HG03342 (cell line): ENCODE measurements around the gene UFD1.
A peak's percentile ranks its signal among the peaks of the same experiment; 100 is the strongest.

Experiments
- ATAC-seq: cut with Tn5 transposase; IDR thresholded peaks from one replicate; pipeline ENCODE4 v1.9.1; 2021; ENCODE audit warnings: mild to moderate bottlenecking, moderate library complexity; ENCODE audit not compliant: unreplicated experiment

The UFD1 gene

DNA sequence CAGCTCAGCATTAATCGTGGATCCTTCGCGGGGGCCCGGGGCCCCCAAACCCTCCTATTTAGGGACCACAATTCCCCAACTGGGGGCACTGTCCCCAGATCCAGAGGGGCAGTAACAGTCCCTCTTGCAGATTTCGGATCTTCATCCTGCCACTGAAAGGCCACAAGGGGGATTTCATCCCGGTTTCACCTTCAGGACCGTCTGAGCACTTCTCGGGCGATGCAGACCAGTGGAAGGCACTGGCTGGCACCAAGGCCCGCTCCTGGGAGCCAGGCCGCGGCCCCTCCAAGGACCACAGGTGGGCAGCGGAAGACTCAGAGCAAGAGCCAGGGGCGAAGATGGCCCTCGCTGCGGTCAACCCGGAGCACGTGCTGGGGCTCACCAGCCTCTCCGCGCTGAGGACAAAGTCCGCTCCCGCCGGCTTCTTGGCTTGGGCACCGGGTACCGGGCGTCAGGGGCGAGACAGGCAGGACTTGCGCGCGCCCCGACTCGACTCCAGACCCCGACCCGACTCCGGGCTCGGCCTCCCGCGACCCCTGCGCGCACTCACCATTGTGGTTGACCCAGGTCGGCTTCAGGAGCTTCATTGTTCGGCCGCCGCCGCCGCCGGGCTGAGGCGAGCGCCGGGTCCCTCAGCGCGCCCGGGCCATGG is 48.0 kb downstream of the UFD1 start:
- ATAC-seq: peak; percentile 5

DNA sequence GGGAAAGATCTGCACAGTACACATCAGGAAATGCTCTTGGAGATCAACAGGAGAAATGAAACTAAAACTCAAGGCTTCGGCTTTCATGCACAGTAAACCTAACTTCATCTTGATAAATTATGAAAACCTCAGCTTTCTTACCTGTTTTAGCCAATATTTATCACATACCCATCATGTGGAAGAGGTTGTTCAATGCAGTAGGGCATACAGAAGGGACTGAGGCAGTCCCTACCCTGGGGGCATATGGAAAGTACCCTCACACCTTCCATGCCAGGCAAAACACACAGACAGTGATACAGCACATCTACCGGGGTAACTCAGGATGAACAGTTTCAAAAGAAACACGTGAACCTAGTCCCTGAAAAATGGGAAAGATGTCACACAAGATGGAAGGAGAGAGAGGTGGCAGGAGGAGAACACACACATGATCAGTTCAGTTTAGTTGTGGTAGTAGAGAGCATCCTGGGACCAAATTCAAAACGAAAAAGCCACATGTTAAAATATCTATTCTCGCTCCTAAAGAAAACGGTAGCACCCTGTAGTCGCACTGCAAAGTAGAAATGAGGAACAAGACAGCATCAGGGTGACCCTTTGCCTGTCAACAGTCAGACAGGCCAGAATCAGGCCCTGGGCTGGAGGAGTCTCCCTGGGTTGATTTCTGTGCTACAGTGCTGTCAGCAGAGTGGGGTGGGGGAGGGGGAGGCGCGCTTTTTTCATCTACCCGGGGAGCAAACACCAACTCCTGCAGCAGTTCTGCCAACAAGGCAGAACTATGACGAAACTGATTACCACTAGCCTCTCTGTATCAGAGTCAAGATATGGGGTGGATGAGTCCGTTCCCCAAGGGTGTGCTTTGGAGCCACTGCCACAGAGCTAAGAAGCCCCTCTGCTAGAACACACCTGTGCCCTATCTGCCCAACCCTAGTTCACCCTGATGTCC is 48.8 kb downstream of the UFD1 start:
- ATAC-seq: no peak

DNA sequence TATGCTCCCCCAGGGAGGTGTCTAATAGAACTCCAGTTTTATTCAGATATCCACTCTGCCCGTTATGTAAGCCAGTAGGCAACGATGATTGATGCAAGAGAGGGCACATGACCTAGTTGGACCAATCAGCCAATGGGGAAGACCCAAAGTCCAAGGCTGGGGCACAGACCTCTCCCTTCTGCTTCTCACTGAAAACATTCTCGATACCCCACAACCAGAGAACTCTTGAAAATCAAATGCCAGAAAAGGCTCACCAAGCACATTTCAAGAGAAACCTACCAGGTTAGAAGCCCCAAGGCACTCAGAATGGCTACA is 54.9 kb downstream of the UFD1 start:
- no peak for ATAC-seq

DNA sequence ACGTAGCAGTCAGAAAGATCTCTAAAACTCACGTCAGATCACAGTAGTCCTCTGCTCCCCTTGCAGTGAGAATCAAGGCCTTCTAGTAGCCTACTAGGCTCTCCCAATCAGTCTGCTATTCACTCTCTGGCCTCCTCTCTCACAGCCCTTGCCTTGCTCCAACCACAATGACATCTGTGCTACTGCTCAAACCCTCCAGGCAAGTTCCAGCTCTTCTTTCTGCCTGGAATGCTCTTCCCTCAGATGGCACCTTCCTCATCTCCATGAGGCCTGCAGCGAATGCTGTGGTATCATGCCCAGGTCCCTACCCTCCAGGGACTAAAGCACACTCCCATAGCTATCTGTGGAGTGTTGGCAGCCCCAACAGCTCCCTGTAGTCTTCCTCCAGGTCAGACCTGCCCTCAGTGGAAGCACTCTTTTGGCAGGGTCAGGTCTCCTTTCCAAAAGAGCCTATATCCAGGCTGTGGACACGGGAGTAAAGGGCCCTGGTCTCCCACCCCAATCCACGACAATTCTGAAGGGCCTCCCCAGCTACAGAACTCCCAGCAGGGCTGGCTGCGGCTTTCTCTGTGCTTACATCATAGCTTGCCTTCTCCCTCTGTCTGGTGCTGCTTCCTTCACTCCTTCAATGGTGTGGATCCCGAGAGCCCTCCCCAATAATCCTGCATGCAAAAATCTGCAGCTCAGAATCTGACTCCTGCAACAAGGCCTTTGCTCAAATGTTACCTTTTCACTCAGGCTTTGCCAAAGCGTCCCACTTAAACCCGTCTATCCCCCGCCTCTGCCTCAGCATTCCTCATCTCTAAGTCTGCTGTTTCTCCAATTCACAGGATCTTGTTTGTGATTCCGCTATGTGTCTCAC is 56.3 kb downstream of the UFD1 start:
- no peak for ATAC-seq

DNA sequence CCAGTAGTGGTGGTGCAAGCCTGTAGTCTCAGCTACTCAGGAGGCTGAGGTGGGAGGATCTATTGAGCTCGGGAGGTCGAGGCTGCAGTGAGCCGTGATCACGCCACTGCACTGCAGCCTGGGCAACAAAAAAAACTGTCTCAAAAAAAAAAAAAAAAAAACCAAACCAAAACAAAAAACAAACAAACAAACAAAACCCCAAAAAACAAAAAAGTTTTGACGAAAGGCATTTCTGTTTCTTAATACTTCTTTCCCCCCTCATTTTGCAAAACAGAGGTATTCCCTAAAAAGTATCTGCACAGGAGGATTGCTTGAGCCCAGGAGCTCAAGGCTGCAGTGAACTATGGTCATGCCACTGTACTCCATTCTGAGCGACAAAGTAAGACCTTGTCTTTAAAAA is 58.7 kb downstream of the UFD1 start:
- ATAC-seq: no peak

DNA sequence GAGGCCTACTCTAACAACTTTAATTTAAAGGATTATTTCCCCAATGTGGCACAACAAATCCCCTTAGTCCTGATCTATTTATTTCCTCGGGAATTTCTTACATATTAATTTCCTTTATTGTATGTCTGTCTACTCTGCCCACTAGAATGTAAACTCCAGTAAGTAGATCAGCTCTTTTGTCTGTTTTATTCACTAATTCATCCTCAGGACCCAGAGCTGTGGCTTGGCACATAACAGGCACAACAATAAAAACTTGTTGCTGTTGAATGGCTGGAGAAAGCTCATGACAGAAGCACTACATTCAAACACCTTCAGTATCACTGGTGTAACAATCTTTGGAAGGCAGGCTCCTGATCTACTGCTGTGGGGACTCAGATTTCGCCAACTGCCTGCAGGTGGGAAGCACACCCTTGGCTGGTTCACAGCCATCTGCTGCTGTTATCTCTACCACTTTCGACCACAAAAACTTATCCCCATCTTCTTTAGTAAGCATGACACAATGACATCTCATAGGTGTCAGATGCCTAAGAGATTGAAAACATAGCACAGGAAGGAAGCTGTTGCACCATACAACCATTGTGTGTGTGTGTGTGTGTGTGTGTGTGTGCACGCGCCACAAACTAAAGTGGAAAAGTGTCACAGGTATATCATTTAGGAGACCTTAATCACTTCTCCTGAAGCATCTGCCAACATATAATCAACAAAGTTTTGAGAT is 59.4 kb downstream of the UFD1 start:
- peak; percentile 61 for ATAC-seq

DNA sequence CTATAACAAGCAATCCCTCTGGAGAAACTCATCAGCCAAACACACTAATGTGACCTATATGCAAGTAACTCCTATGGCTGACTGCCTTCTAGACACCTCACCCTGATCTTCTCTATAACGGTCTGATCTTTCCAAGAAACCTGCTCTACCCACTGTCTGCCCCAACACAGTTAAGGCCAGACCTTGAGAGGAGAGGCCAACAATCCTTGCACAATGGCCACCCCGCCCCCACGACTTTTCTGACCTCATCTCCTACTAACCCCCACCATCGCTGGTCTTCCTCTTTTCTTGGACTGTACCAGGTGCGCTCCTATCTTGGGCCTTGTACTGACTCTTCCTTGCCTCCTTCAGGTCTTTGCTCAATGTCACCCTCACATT is 59.9 kb downstream of the UFD1 start:
- ATAC-seq: no peak

DNA sequence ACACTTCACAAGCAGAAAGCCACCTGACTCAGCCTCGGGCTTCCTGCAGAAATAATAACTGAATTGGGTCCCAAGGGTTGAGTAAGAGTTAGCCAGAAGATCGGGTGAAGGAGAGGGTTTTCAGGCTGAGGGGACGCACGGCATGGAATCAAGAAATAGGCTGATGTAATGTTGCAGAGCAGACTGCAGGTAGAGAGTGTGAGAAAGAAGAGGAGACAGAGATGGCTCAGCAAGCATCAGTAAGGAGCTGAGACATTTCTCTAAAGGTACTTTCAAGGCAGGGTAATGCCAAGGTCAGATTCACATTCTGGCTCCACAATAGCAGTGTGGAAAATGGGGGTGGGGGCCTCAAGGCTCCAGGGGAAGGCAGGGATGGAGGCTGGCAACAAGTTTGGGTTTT is 66.1 kb downstream of the UFD1 start:
- ATAC-seq: no peak

DNA sequence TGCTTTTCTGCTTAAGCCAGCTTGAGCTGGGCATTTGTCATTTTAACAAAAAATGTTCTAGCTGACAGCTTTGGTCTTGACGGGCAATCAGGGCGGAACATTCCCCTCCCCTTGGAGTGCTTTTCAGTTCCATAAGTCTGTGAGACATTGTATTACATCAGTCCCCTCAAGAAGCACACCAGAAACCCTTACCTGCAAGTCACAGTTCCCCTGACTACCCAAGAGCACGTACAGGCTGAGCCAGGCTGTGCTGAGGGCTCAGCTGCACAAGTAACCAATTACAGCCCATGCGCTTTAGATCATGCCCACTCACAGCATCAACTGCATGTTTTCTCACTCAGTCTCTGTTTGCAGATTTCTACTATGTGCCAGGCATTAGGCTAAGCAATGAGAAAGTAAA is 66.5 kb downstream of the UFD1 start:
- ATAC-seq: no peak

DNA sequence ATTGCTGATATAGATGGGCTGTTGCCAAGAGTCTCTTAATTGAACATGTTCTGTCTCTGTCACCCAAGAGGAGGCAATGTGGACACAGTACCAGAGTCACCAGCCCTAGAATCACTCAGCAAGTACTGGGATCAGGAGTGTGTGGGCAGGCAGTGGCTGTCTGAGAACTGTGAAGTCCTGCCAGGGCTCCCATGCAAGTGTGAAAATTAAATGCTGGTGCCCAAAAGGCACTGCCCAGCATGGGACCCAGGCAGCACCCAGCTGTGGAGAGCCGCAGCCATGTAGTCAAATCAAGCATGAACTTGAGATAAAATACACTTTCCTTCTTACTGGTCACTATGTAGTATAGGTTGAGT is 67.3 kb downstream of the UFD1 start:
- ATAC-seq: no peak

DNA sequence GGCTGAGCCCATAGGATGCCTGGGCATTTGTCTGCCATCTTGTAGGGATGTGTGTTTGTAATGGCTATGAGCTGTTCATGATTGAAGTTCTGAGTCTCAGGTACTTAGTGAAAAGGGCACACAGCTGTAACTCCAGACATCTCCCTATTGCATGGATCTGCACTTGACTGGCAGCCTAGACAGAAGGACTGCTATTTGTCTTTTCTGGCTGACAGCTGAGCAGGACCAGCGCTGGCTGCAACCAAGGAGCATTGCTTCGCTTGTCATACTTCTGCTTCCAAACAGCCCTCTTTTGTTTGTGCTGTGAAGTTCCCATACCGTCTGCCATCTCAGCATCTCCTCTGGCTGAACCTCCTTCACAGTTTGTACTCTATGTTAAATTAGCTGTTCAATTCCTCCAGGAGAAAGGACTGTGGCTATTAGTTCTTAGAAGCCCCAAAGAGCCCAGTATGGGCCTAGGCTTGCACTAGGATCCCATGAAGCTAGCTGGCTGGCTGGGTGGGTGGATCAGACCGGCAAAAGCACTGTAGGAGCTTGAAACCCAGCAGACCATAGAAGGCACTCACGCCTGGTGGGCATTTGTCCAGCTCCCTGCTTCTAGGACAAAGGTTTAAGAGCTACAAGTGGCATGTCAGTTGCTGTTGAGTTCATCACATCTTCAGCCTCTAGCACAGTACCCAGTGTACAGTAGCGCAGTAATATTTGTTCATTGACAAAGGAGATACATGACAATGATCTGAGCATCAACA is 67.9 kb downstream of the UFD1 start:
- ATAC-seq: no peak

DNA sequence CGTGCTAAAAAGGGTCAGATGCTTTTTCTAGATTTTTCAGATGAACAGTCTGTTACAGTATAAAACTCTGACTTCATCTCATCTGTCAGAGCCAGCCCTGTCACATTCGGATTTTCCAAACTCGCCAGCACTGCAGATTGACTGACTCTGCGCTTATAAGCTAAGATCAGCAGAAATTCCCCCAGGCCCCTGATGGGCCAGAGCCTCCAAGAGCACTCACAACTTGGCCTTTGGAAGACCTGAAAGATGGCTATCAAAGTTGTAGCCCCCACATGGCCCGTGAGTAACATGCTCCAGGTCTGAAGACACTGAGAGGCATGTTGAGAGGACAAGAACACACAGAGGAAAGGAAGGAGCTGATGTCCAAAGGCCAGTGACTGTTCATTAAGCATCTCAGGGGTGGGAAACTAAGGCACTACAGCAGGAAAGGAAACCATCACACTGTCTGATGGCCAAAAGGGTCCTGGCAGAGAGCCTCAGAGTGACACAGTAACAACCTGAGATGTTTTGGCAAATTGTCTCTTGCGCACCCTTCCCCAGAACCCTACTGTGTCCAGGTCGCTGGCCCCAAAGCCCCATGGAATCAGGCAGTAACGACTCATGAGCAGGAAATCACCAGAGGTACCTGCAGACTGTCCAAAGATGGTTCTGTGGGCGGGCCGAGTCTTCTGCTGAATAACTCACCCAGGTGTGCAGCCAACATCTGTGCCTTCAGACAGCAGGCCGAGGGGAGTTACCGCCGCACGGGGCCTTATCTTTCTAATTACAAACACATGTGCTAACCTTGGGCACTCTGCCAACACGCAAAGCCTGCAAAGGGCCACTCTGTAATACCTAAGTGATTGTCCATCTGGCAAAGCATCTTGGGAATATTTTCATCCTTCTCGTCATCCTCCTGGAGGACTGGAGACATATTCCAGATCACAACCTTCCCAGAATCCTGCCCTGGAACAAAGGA is 71.1 kb downstream of the UFD1 start:
- no peak for ATAC-seq

DNA sequence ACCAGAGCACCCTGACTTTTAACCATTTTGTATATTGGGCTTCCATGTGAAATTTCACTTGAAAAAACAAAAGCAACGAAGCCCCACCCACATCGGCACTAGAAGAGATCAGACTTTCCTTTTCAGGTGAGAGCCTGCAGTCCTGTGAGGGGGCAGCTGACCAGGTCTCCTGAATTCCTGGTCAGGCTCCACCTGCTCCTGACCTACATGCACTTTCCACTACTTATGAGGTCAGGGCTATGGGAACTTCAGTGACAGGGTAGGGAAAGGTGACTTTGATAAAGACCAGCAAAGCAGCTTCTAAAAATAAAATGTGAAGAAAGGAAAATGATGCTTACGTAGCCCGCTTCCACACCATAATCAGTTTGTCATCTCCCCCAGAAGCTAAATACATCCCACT is 72.1 kb downstream of the UFD1 start:
- ATAC-seq: no peak

DNA sequence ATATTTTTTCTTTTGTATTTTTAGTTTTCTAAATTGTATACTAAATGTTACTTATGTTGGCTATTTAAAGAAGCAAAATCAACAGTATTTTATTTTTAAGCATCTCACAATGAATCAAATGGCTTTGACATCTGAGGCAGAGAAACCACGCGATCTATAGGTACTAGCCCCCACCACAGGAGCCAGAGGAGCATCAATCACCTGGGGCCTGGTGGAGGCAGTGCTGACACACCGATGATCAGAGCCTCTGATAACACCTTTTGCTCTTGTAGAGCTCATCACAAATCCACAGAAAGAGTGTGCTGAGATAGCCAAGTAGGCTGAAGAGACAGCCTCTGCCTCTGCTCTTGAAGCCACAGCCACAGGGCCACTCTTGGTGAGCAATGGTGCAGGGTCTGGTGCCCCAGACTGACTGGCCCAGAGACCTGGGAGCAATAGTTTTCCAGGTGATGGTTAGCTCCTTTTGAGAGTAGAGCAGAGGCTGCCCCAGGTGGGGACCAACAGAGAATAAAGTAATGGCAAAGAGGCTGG is 72.6 kb downstream of the UFD1 start:
- ATAC-seq: no peak

DNA sequence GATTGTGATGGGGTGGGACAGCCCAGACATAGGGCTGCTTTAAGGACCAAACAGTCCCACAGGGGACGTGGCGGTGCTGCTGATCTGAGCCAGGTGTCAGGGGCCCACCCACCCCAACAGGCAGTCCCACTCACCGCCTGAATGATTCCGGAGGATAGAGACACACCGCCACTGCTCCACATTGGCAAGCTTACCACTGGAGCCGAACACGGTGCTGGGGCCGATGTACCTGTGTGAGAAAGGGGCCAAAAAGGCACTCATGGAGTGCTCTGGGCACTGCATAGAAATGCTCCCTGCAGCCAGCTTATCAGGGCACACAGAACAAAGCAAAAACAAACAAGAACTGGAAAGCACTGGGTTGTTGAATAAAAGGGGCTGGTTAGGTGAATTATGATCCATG is 73.3 kb downstream of the UFD1 start:
- no peak for ATAC-seq

DNA sequence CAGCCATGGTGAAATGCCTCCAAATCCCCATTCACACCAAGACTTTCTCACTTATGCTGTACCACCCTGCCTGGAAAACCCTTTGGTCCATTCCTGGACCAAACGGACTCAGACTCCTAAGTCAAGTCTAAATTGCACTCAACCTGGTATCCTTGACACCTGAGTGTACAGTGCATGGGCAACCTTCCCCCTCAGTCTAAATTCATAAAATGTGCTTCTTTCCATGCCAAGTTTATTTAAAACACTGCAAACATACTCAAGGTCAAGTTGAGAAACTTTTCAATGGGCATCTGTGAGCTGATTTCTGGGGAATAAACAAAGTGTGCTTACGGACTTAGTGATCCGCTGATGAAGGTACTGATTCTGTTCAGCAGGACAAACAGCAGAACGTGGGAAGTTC is 73.9 kb downstream of the UFD1 start:
- ATAC-seq: no peak

DNA sequence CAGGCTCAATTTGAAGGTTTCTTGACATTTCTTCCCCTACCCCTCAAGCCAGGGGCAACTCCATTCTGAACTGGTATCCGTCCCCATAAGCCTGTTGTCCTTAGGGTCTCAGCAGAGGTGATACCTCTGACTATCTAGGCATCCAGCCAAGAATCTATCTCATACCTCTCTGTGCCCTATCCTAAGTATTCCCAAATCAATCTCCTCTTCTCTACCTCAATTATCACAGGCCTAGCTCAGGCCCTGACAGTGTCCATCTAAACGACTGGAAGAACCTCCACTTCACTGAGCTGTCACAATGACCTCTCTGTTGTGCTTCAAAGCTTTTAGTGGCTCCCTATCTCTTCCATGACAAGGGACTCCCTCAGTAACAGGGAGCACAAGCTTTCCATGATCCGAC is 74.3 kb downstream of the UFD1 start:
- ATAC-seq: no peak

DNA sequence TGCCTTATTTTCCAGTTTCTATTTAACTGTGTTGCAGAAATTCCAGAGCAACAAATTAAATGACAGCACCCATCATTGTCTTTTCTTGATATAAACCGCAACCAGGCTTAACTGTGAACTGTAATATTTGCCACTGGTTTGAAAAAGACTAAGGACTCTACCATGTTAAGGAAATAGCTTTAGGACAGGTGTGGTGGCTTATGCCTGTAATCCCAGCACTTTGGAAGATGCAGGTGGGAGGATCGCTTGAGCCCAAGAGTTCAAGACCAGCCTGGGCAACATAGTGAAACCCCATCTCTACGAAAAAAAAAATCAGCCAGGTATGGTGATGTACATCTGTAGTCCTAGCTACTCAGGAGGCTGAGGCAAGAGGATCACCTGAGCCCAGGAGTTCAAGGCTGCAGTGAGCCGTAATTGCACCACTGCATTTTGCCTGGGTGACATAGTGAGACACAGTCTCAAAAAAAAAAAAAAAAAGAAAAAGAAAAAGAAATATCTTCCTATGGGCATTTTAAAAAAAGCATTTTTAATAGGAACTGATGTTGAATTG is 76.3 kb downstream of the UFD1 start:
- no peak for ATAC-seq

DNA sequence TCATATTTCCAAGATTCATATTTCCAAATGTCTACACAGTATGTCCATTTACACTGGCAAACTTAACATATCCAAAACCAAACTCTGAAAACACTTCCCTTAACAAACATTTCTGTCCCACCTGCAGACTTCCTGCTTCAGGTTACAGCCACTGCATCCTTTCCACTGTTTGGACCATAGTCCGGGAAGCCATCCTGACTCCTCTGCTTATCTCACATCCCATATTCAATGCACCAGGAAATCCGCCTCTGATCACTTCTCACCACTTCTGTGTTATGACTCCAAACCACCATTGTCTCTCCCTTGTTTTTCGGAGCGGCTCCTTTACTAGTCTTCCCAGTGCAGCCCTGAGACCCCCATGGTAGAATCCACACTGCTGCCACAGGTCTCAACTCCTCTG is 77.5 kb downstream of the UFD1 start:
- no peak for ATAC-seq
